Karpas-422 (cell line): Measurements from ENCODE around the gene SOCS1. TPM values are rescaled to one million over a fixed set of nuclear protein-coding genes. Genes with fewer than 3 reads are reported as not detected.

ENCODE experiments used
- DNase-seq: peaks from one replicate; pipeline ENCODE4 v3.0.0-alpha.2; 2015
- H2AFZ ChIP-seq: fragments of 200-600 bp; sonication (generic); 2 replicates; pipeline ENCODE4 v1.6.1; 2014; ENCODE audit warnings: antibody characterized with exemption, low read length, mixed read lengths
- H3K27ac ChIP-seq: fragments of 200-600 bp; sonication (generic); 2 replicates; pipeline ENCODE4 v1.5.1; 2014; ENCODE audit warnings: mild to moderate bottlenecking, low read length, moderate library complexity
- H3K27me3 ChIP-seq: fragments of 200-600 bp; sonication (generic); 2 replicates; pipeline ENCODE4 v1.6.1; 2014; ENCODE audit warnings: low read length, mixed read lengths
- H3K36me3 ChIP-seq: fragments of 200-600 bp; sonication (generic); 2 replicates; pipeline ENCODE4 v1.6.1; 2014; ENCODE audit warnings: low read length, mixed read lengths; ENCODE audit not compliant: insufficient read depth
- H3K4me1 ChIP-seq: fragments of 200-600 bp; sonication (generic); 2 replicates; pipeline ENCODE4 v1.6.1; 2014; ENCODE audit warnings: mild to moderate bottlenecking, low read length, mixed read lengths
- H3K4me2 ChIP-seq: fragments of 200-600 bp; sonication (generic); 2 replicates; pipeline ENCODE4 v1.6.1; 2014; ENCODE audit warnings: low read length, low read depth, mild to moderate bottlenecking; ENCODE audit not compliant: poor library complexity, severe bottlenecking
- H3K4me3 ChIP-seq: fragments of 200-600 bp; sonication (generic); 2 replicates; pipeline ENCODE4 v1.5.1; 2014; ENCODE audit warnings: mild to moderate bottlenecking, antibody characterized with exemption, low read length, mixed read lengths
- H3K79me2 ChIP-seq: fragments of 200-600 bp; sonication (generic); 2 replicates; pipeline ENCODE4 v1.6.1; 2014; ENCODE audit warnings: mild to moderate bottlenecking, low read length, mixed read lengths
- H3K9ac ChIP-seq: fragments of 200-600 bp; sonication (generic); 2 replicates; pipeline ENCODE4 v1.6.0; 2014; ENCODE audit warnings: low read length
- H3K9me2 ChIP-seq: fragments of 200-600 bp; sonication (generic), shearing (Covaris generic); replicated peaks from 2 replicates; pipeline ENCODE4 v1.6.0; 2014; ENCODE audit warnings: mild to moderate bottlenecking, low read length, moderate library complexity; ENCODE audit not compliant: insufficient read depth
- H3K9me3 ChIP-seq: fragments of 300-700, 200-600 bp; sonication (generic); 2 replicates; pipeline ENCODE4 v1.6.1; 2014; ENCODE audit warnings: low read length, mixed read lengths
- H4K20me1 ChIP-seq: fragments of 200-600 bp; sonication (generic); 2 replicates; pipeline ENCODE4 v1.6.1; 2014; ENCODE audit warnings: mild to moderate bottlenecking, antibody characterized with exemption, low read length, low read depth; ENCODE audit not compliant: insufficient read depth
- total RNA-seq: library from RNA; depleted of rRNA; stranded (reverse); fragments of >200 nt; shearing (Covaris generic); gene quantifications from 2 replicates; pipeline ENCODE4 v1.2.3, GENCODE V29; 2014; ENCODE audit warnings: low replicate concordance

The SOCS1 gene
- total RNA-seq, 1 experiment from 2014 or later = 2.9 TPM

DNA sequence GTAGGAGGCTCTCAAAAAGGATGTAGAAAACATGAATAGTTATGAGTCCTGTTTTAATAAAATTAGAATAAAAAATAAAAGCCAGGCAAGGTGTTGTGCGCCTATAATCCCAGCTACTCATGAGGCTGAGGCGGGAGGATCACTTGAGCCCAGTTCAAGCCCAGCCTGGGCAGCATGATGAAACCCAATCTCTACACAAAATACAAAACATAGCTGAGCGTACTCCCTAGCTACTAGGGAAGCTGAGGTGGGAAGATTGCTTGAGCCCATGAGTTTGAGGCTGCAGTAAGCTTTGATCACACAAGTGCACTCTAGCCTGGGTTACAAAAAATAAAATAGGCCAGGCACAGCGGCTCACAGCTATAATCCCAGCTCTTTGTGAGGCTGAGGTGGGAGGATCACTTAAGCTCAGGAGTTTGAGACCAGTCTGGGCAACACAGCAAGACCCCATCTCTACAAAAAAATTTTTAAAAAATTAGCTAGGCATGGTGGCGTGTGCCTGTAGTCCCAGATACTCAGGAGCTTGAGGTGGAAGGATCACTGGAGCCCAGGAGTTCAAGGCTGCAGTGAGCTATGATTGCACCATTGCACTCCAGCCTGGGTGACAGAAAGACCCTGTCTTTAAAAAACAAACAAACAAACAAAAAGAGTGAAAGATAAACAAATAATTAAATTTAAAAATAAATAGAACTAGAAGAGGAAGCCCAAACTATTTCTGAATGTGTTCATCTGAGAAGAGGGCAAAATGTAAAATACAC is 42.3 kb upstream of the SOCS1 start:
- Histone ChIP-seq H3K4me2 (peak overlapping the region; percentile 56), H3K4me3 (no peak overlapping the region), H3K9me3 (no peaks in the 10 kb centered on the region), H3K27ac (peak overlapping the region; percentile 38), H3K9me2 (no peaks in the 10 kb centered on the region), H3K79me2 (no peaks in the 10 kb centered on the region), H3K27me3 (no peaks in the 10 kb centered on the region), H3K4me1 (peaks cover 42% of the 10 kb centered on the region), H2AFZ (no peak overlapping the region), H3K9ac (no peak overlapping the region), H4K20me1 (no peaks in the 10 kb centered on the region), H3K36me3 (no peaks in the 10 kb centered on the region)
- no peak for DNase-seq

DNA sequence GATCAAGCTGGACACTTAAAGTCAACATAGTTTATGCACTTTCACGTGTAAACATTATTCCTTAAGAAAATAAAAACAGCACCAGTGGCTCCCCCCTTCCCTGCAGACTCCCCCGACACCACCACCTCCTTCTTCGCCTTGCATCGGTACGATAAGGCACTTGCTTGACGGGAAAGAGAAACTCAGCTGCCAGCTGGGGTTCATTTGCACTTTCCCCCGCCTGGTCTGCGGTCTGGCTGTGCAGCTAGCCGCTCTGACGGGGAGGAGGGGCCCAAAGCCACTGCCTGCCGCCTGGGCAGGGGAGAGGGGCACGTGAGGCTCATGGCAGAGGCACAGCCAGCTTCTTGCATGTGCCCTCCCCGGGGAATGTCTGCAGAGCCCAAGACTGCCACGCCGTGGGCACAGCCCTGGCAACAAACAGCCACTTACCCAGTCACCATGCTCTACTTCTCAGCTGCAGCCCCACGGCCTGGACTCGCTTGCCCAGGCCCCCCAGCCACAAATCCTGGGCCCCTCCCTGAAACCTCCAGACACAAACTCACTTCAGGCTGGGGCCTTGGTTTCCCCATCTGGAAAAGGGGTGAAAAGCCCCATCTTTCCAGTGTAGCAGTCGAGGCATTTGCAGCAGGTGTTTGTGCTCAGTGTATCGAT is 41.6 kb upstream of the SOCS1 start:
- H2AFZ ChIP-seq = peak overlapping the region; percentile 11; the same call in 1 of the 2 replicates
- H3K9me2 ChIP-seq = no peaks in the 10 kb centered on the region
- H3K27ac ChIP-seq = peak overlapping the region; percentile 38
- H3K4me3 ChIP-seq = peak overlapping the region; percentile 23; the same call in 1 of the 2 replicates
- H3K9ac ChIP-seq = peak overlapping the region; percentile 18
- DNase-seq = peak; percentile 85
- H4K20me1 ChIP-seq = no peaks in the 10 kb centered on the region
- peaks cover 44% of the 10 kb centered on the region for H3K4me1 ChIP-seq
- no peaks in the 10 kb centered on the region for H3K36me3 ChIP-seq
- no peaks in the 10 kb centered on the region for H3K27me3 ChIP-seq
- H3K9me3 ChIP-seq = no peaks in the 10 kb centered on the region
- H3K79me2 ChIP-seq = no peaks in the 10 kb centered on the region
- H3K4me2 ChIP-seq = peak overlapping the region; percentile 56

- H3K27ac ChIP-seq = no peak overlapping the region
- H3K79me2 ChIP-seq = no peaks in the 10 kb centered on the region
- H3K9ac ChIP-seq = peak overlapping the region; percentile 18
- DNase-seq = peak; percentile 52
- H3K4me3 ChIP-seq = peak overlapping the region; percentile 23; the same call in 1 of the 2 replicates
- H3K36me3 ChIP-seq = no peaks in the 10 kb centered on the region
- no peaks in the 10 kb centered on the region for H3K9me2 ChIP-seq
- no peaks in the 10 kb centered on the region for H3K9me3 ChIP-seq
- H3K4me1 ChIP-seq = peaks cover 44% of the 10 kb centered on the region
- no peaks in the 10 kb centered on the region for H4K20me1 ChIP-seq
- no peaks in the 10 kb centered on the region for H3K27me3 ChIP-seq
- peak overlapping the region; percentile 11; the same call in 1 of the 2 replicates for H2AFZ ChIP-seq
- H3K4me2 ChIP-seq = peak overlapping the region; percentile 56
These were observed 40.9 kb upstream of the SOCS1 start for GRCh38 chr16:11296706-11297491.

DNA sequence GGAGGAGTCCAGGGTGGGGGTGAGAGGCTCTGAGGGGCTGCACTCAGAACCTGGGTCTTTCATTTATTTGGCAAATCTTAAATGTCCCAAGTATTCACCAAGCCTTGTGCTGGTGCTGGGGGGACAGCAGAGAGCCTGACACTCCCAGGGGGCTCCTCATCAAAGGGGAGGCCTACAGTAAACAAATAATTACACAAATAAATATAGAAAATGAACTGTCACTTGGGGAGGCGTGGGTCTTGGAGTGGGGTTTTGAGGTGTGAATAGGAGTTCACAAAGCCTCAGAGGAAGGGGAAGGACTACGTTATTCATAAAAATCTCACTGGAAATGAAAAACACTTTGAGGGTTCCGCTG is 40.3 kb upstream of the SOCS1 start:
- no peaks in the 10 kb centered on the region for H4K20me1 ChIP-seq
- no peak overlapping the region for H3K4me3 ChIP-seq
- H3K79me2 ChIP-seq = no peaks in the 10 kb centered on the region
- no peaks in the 10 kb centered on the region for H3K27me3 ChIP-seq
- H2AFZ ChIP-seq = no peak overlapping the region
- 0 out of 2 replicates have a peak overlapping the region, but pooled peaks have one; percentile 5 for H3K9ac ChIP-seq
- peaks cover 44% of the 10 kb centered on the region for H3K4me1 ChIP-seq
- no peak overlapping the region for H3K27ac ChIP-seq
- H3K4me2 ChIP-seq = peak overlapping the region; percentile 56
- no peak for DNase-seq
- H3K9me3 ChIP-seq = no peaks in the 10 kb centered on the region
- H3K36me3 ChIP-seq = no peaks in the 10 kb centered on the region
- no peaks in the 10 kb centered on the region for H3K9me2 ChIP-seq

GRCh38 chr16:11295672-11296071 is 39.7 kb upstream of the SOCS1 start:
- Histone ChIP-seq H3K36me3 (no peaks in the 10 kb centered on the region), H3K4me1 (peaks cover 44% of the 10 kb centered on the region), H4K20me1 (no peaks in the 10 kb centered on the region), H3K4me3 (no peak overlapping the region), H3K4me2 (no peak overlapping the region), H2AFZ (no peak overlapping the region), H3K79me2 (no peaks in the 10 kb centered on the region), H3K27ac (no peak overlapping the region), H3K27me3 (no peaks in the 10 kb centered on the region), H3K9me2 (no peaks in the 10 kb centered on the region), H3K9me3 (no peaks in the 10 kb centered on the region), H3K9ac (no peak overlapping the region)
- no peak for DNase-seq

GRCh38 chr16:11292076-11292748 is 36.2 kb upstream of the SOCS1 start:
- Histone ChIP-seq H2AFZ (no peak overlapping the region), H3K27me3 (peaks cover 5% of the 10 kb centered on the region; the same call in 1 of the 2 replicates), H3K4me3 (no peak overlapping the region), H3K9ac (no peak overlapping the region), H3K4me1 (peaks cover 25% of the 10 kb centered on the region), H3K9me3 (no peaks in the 10 kb centered on the region), H4K20me1 (no peaks in the 10 kb centered on the region), H3K9me2 (no peaks in the 10 kb centered on the region), H3K79me2 (no peaks in the 10 kb centered on the region), H3K36me3 (no peaks in the 10 kb centered on the region), H3K27ac (no peak overlapping the region), H3K4me2 (no peak overlapping the region)
- DNase-seq = no peak

DNA sequence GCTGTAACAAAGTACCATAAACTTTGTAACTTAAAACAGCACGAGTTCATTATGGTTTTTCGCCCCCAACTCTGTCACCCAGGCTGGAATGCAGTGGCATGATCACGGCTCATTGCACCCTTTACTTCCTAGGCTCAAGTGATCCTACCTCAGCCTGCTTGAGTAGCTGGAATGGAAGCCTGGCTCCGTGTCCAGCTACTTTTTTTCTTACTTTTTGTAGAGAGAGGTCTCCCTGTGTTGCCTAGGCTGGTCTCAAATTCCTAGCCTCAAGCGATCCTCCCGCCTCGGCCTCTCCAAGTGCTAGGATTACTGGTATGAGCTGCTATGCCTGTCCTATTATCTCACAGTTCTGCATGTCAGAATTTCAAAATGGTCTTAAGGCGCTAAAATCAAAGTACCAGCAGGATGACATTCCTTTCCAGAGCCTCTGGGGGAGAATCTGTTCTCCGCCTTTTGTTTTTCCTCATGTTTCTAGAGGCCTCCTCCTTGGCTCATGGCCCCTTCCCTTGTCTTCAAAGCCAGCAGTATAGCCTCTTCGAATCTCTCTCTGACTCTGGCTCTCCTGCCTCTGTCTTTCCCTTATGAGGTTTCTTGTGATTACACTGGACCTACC is 35.2 kb upstream of the SOCS1 start:
- Histone ChIP-seq H3K36me3 (no peaks in the 10 kb centered on the region), H4K20me1 (no peaks in the 10 kb centered on the region), H3K4me1 (peaks cover 15% of the 10 kb centered on the region), H3K9me2 (no peaks in the 10 kb centered on the region), H3K4me3 (no peak overlapping the region), H3K4me2 (no peak overlapping the region), H2AFZ (no peak overlapping the region), H3K9ac (no peak overlapping the region), H3K27ac (no peak overlapping the region), H3K27me3 (peaks cover 5% of the 10 kb centered on the region; the same call in 1 of the 2 replicates), H3K9me3 (no peaks in the 10 kb centered on the region), H3K79me2 (no peaks in the 10 kb centered on the region)
- no peak for DNase-seq
